ENCODE data around the gene MCRIP2.

DNA sequence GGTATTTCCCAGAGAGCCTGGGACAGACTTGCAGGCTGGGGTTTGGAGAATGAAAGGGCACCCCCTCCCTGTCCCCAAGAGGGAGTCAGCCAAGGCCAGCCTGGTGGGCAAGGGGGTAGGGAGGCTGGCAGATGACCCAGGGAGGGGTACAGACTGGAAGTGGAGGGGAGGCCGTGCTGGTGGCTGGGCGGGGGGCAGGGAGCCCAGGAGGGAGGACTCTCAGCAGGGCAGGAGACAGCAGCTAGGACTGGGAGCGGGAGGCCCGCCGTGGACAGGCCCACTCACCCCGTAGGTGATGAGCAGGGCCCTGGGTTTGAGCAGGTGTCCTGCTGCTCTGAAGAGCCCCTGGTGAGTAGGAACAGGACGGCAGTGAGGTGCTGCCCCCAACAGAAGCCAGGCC, 6.6 kb upstream of the MCRIP2 start:
- TF ChIP-seq, protein P1, sequence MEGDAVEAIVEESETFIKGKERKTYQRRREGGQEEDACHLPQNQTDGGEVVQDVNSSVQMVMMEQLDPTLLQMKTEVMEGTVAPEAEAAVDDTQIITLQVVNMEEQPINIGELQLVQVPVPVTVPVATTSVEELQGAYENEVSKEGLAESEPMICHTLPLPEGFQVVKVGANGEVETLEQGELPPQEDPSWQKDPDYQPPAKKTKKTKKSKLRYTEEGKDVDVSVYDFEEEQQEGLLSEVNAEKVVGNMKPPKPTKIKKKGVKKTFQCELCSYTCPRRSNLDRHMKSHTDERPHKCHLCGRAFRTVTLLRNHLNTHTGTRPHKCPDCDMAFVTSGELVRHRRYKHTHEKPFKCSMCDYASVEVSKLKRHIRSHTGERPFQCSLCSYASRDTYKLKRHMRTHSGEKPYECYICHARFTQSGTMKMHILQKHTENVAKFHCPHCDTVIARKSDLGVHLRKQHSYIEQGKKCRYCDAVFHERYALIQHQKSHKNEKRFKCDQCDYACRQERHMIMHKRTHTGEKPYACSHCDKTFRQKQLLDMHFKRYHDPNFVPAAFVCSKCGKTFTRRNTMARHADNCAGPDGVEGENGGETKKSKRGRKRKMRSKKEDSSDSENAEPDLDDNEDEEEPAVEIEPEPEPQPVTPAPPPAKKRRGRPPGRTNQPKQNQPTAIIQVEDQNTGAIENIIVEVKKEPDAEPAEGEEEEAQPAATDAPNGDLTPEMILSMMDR (IDR thresholded peaks at IDR 0.05) = no peak
- TF ChIP-seq POLR2A (IDR thresholded peaks at IDR 0.05) = no peak
